GM18951 (cell line): ENCODE data around the gene KCTD5.
"Not testable (repeated sequence)": the region's sequence is repeated elsewhere in the genome, so short reads cannot be mapped to it uniquely, and the experiment has no call there.

Experiments used
- POLR2A ChIP-seq: IDR thresholded peaks from 4 replicates; pipeline ENCODE4 v1.6.1; 2011; ENCODE audit warnings: mild to moderate bottlenecking; ENCODE audit not compliant: insufficient read length, insufficient read depth; ENCODE audit errors: extremely low read depth
- in situ Hi-C: fragments of 300-500 bp; cut with MboI; formaldehyde crosslinking; loops from one replicate; pipeline ENCODE4 v1.12.0; 2022; ENCODE audit warnings: low sequenced_read_pairs, mixed read lengths, inconsistent platforms; ENCODE audit not compliant: unreplicated experiment

Gene KCTD5

GRCh38 chr16:2715064-2715463 is 32.7 kb downstream of the KCTD5 start:
- in situ Hi-C loops, result no loop called here
- no peak for TF ChIP-seq POLR2A

GRCh38 chr16:2715519-2715918 is 33.2 kb downstream of the KCTD5 start:
- in situ Hi-C loops, result no loop called here
- no peak for TF ChIP-seq POLR2A

GRCh38 chr16:2715966-2716885 is 33.9 kb downstream of the KCTD5 start:
- in situ Hi-C loops, result no loop called here
- no peak for TF ChIP-seq POLR2A

- TF ChIP-seq POLR2A, result no peak
- in situ Hi-C loops, result no loop called here
These were observed 34.6 kb downstream of the KCTD5 start for GRCh38 chr16:2716948-2717347.

GRCh38 chr16:2717383-2718263 is 35.3 kb downstream of the KCTD5 start:
- no peak for TF ChIP-seq POLR2A
- in situ Hi-C loops, result no loop called here

- in situ Hi-C loops, result no loop called here
- no peak for TF ChIP-seq POLR2A
These were observed 37.2 kb downstream of the KCTD5 start for GRCh38 chr16:2719328-2720063.

- TF ChIP-seq POLR2A, result no peak
- in situ Hi-C loops, result no loop called here
These were observed 37.7 kb downstream of the KCTD5 start, which contains the start of gene PRSS27 for GRCh38 chr16:2720064-2720457. PRSS27 (minus strand) TSS chr16:2720224; CDS start chr16:2720160, 64 bp downstream.

GRCh38 chr16:2720719-2721633 is 38.7 kb downstream of the KCTD5 start:
- peak; percentile 74 for TF ChIP-seq POLR2A
- in situ Hi-C loops, result no loop called here

- in situ Hi-C loops, result not testable (repeated sequence)
These were observed 39.4 kb downstream of the KCTD5 start for GRCh38 chr16:2721634-2722173.

GRCh38 chr16:2724088-2724676 is 41.9 kb downstream of the KCTD5 start:
- in situ Hi-C loops, result no loop called here
- TF ChIP-seq POLR2A, result no peak

GRCh38 chr16:2724816-2725348 is 42.6 kb downstream of the KCTD5 start:
- in situ Hi-C loops, result no loop called here
- TF ChIP-seq POLR2A, result no peak
